Measurements from ENCODE around the gene NDOR1. TPM values are rescaled to one million over a fixed set of nuclear protein-coding genes. Genes with fewer than 3 reads are reported as not detected.

NDOR1 gene
- total RNA-seq, 1 experiment from 2014 or later: 27.7 TPM

- TF ChIP-seq CTCF (conservative IDR thresholded peaks at IDR 0.05) (peak; percentile 35; the same call in 1 of the 2 replicates), EZH2 (IDR thresholded peaks at IDR 0.05; ENCODE audit: low read depth) (no peak)
- H3K4me2 ChIP-seq: peak overlapping the region; percentile 92
- H3K9me3 ChIP-seq (ENCODE audit: insufficient read depth, low read depth): no peaks in the 10 kb centered on the region
- peaks cover 26% of the 10 kb centered on the region for H3F3A ChIP-seq (ENCODE audit: insufficient read depth, low read depth)
- H2AFZ ChIP-seq: no peak overlapping the region
- H3K9me2 ChIP-seq (ENCODE audit: insufficient read depth): no peaks in the 10 kb centered on the region
- no peak overlapping the region for H3K27ac ChIP-seq
- no peak overlapping the region; the same call in 1 of the 2 replicates for H3K4me3 ChIP-seq
- no peaks in the 10 kb centered on the region for H3K36me3 ChIP-seq (ENCODE audit: low read depth)
- no peaks in the 10 kb centered on the region for H3K27me3 ChIP-seq (ENCODE audit: insufficient read depth, low read depth)
- ChIA-PET POLR2A (ENCODE audit: unreplicated experiment) (no interaction called here), CTCF (interaction anchor here (0.6 to 2.8 kb wide), 4 partner anchors 33 to 63 kb away, joined by 3 to 15 read pairs (median 8); partner anchors contain the start of genes CYSRT1 and RNF224)
- DNase-seq: peak in 1 of 2 experiments; percentile 42
- peaks cover 46% of the 10 kb centered on the region for H3K4me1 ChIP-seq (replicated peaks; ENCODE audit: insufficient read depth)
- intact Hi-C loops (cut with micrococcal nuclease; ENCODE audit: unreplicated experiment): no loop called here
- peaks cover 52% of the 10 kb centered on the region for H3K79me2 ChIP-seq (ENCODE audit: low read depth)
- H4K20me1 ChIP-seq (ENCODE audit: insufficient read depth): peaks cover 40% of the 10 kb centered on the region
- no TSS peak for BruUV-seq (replicated peaks)
These were observed 15.1 kb upstream of the NDOR1 start for GRCh38 chr9:137190315-137190856.

GRCh38 chr9:137191245-137191644 lies 14.3 kb upstream of the NDOR1 start:
- POLR2A ChIA-PET (ENCODE audit: unreplicated experiment): no interaction called here
- no peak for DNase-seq
- Histone ChIP-seq H3K9me3 (ENCODE audit: insufficient read depth, low read depth) (no peaks in the 10 kb centered on the region), H3F3A (ENCODE audit: insufficient read depth, low read depth) (peaks cover 33% of the 10 kb centered on the region), H3K79me2 (ENCODE audit: low read depth) (peaks cover 55% of the 10 kb centered on the region), H4K20me1 (ENCODE audit: insufficient read depth) (peaks cover 47% of the 10 kb centered on the region), H3K4me2 (no peak overlapping the region), H3K27me3 (ENCODE audit: insufficient read depth, low read depth) (no peaks in the 10 kb centered on the region), H3K36me3 (ENCODE audit: low read depth) (no peaks in the 10 kb centered on the region), H2AFZ (no peak overlapping the region), H3K4me3 (no peak overlapping the region), H3K4me1 (replicated peaks; ENCODE audit: insufficient read depth) (peaks cover 54% of the 10 kb centered on the region), H3K27ac (no peak overlapping the region), H3K9me2 (ENCODE audit: insufficient read depth) (no peaks in the 10 kb centered on the region)
- BruUV-seq (replicated peaks): no TSS peak
- no peak for TF ChIP-seq EZH2 (IDR thresholded peaks at IDR 0.05; ENCODE audit: low read depth)
- TF ChIP-seq CTCF (conservative IDR thresholded peaks at IDR 0.05): no peak
- intact Hi-C loops (cut with micrococcal nuclease; ENCODE audit: unreplicated experiment): no loop called here
- CTCF ChIA-PET: interaction anchor here (2.8 kb wide), 1 partner anchor 36 kb away, joined by 15 read pairs; the partner anchor contains the start of gene RNF224

GRCh38 chr9:137191691-137192447 lies 13.6 kb upstream of the NDOR1 start:
- Histone ChIP-seq H3K27me3 (ENCODE audit: insufficient read depth, low read depth) (no peaks in the 10 kb centered on the region), H4K20me1 (ENCODE audit: insufficient read depth) (peaks cover 54% of the 10 kb centered on the region), H3K4me1 (replicated peaks; ENCODE audit: insufficient read depth) (peaks cover 55% of the 10 kb centered on the region), H2AFZ (no peak overlapping the region), H3K9me3 (ENCODE audit: insufficient read depth, low read depth) (no peaks in the 10 kb centered on the region), H3K36me3 (ENCODE audit: low read depth) (no peaks in the 10 kb centered on the region), H3K27ac (no peak overlapping the region), H3F3A (ENCODE audit: insufficient read depth, low read depth) (peaks cover 38% of the 10 kb centered on the region), H3K4me2 (no peak overlapping the region), H3K4me3 (no peak overlapping the region), H3K9me2 (ENCODE audit: insufficient read depth) (no peaks in the 10 kb centered on the region), H3K79me2 (ENCODE audit: low read depth) (peaks cover 55% of the 10 kb centered on the region)
- BruUV-seq (replicated peaks): no TSS peak
- DNase-seq: no peak
- TF ChIP-seq CTCF (conservative IDR thresholded peaks at IDR 0.05): no peak
- TF ChIP-seq EZH2 (IDR thresholded peaks at IDR 0.05; ENCODE audit: low read depth): no peak
- intact Hi-C loops (cut with micrococcal nuclease; ENCODE audit: unreplicated experiment): no loop called here
- ChIA-PET POLR2A (ENCODE audit: unreplicated experiment) (no interaction called here), CTCF (interaction anchor here (0.5 kb wide), 1 partner anchor 106 kb away, joined by 3 read pairs; no protein-coding TSS in a partner anchor)
